Sigmoid colon (tissue), 4 donors: ENCODE data around the gene TSPEAR.

Experiments used
- EP300 ChIP-seq, 4 donors: sonication (generic); formaldehyde crosslinking; IDR thresholded peaks; one replicate each; pipeline ENCODE4 v1.6.1; 2017; ENCODE audit warnings: antibody characterized with exemption in 4 of 4
- TF ChIP-seq, protein P1 (sequence below), 4 experiments: fragments of 450-650 bp in 3 of 4; fragments of 200-600 bp in 1 of 4; IDR thresholded peaks; one replicate each; pipeline ENCODE4 v1.5.1; 2016 to 2019; ENCODE audit warnings: antibody characterized with exemption in 4 of 4, mild to moderate bottlenecking in 3 of 4, moderate library complexity in 2 of 4

DNA sequence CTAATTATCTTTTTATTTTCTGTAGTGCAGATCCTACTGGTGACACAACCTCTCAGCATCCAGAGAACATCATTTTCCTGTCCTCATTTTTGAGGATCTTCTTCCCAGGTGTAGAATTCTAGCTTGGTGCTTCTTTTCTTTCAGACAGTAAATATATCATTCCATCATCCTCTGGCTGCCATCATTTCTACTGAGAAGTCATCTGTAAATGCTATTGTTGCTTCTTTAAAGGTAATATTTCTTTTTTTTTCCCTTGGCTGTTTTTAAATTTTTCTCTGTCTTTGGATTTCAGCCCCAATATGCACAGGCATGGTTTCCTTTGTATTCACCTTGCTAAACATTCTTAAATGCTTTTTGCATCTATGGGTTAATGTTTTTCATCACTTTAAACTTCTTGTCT, 87.8 kb downstream of the TSPEAR start:
- no peak for TF ChIP-seq EP300 (IDR thresholded peaks at IDR 0.05)
- TF ChIP-seq, protein P1, sequence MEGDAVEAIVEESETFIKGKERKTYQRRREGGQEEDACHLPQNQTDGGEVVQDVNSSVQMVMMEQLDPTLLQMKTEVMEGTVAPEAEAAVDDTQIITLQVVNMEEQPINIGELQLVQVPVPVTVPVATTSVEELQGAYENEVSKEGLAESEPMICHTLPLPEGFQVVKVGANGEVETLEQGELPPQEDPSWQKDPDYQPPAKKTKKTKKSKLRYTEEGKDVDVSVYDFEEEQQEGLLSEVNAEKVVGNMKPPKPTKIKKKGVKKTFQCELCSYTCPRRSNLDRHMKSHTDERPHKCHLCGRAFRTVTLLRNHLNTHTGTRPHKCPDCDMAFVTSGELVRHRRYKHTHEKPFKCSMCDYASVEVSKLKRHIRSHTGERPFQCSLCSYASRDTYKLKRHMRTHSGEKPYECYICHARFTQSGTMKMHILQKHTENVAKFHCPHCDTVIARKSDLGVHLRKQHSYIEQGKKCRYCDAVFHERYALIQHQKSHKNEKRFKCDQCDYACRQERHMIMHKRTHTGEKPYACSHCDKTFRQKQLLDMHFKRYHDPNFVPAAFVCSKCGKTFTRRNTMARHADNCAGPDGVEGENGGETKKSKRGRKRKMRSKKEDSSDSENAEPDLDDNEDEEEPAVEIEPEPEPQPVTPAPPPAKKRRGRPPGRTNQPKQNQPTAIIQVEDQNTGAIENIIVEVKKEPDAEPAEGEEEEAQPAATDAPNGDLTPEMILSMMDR (IDR thresholded peaks at IDR 0.05), result no peak
